ENCODE measurements around the gene LPO. TPM values are rescaled to one million over a fixed set of nuclear protein-coding genes. Genes with fewer than 3 reads are reported as not detected.

Gene LPO
- total RNA-seq, 2 donors from 2014 or later, result not detected

DNA sequence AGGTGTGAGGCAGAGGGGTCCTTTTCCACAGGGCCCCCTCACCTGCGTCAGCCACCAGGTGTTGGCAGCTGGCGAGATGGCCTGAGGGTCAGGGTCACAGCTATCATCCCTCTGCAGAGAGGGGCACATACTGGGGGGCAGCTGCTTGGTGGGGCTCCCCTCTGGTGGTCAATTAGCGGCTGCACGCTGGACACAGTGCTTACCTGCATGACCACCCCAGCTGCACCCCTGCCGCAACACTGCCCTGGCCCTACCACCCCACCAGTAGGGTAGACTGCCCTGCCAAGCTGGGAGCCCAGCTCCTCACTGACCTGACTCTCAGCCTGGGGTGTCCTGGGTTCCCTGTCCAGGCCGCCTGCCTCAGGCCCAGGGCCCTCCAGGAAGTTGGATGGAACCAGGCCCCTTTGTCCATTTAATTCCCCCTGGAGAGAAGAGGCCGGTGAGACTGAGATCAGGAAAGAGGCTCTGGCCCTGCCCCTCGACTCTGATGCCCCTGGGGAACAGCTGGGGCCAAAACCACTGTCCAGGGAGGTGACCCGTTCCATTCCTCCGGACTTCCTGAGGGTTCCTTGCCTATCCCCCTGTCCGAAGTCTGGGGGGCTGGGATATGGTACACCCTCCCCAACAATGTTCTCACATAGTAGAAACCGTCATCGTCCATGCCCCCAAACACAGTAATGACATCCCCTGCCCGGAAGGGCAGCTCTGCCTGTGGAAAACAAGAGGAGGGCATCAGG is 66.5 kb downstream of the LPO start:
- no peaks in the 10 kb centered on the region for H3K4me1 ChIP-seq
- intact Hi-C loops (cut with DNase I), result no loop called here
- no peak overlapping the region for H3K4me3 ChIP-seq
- no peaks in the 10 kb centered on the region for H3K9me3 ChIP-seq
- no peaks in the 10 kb centered on the region for H3K27me3 ChIP-seq
- H3K36me3 ChIP-seq, result no peaks in the 10 kb centered on the region
- TF ChIP-seq, protein P1, sequence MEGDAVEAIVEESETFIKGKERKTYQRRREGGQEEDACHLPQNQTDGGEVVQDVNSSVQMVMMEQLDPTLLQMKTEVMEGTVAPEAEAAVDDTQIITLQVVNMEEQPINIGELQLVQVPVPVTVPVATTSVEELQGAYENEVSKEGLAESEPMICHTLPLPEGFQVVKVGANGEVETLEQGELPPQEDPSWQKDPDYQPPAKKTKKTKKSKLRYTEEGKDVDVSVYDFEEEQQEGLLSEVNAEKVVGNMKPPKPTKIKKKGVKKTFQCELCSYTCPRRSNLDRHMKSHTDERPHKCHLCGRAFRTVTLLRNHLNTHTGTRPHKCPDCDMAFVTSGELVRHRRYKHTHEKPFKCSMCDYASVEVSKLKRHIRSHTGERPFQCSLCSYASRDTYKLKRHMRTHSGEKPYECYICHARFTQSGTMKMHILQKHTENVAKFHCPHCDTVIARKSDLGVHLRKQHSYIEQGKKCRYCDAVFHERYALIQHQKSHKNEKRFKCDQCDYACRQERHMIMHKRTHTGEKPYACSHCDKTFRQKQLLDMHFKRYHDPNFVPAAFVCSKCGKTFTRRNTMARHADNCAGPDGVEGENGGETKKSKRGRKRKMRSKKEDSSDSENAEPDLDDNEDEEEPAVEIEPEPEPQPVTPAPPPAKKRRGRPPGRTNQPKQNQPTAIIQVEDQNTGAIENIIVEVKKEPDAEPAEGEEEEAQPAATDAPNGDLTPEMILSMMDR (IDR thresholded peaks at IDR 0.05), result no peak
- no peak overlapping the region for H3K9ac ChIP-seq (ENCODE audit: low read depth in 2 of 2, low read length in 2 of 2)
- peak; percentile 15 for DNase-seq
- no peak overlapping the region for H3K27ac ChIP-seq

DNA sequence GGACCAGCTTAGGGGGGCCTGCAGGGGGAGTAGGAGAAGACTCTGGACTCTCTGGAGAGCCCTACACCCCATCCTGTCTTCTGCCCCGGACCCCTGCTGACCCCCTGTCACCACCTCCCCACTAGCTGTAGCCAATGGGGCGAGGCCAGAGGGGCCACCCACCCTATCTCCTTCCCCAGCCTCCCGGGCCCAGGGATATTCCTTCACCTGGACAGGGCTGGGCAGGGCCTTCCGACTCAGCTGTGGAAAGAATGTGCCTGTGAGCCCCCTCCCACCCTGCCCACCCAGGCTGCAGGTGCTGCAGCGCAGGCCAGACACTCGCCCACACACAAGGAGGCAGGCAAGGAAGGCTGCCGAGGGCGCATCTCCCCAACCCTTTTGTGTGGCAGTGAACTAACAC is 67.2 kb downstream of the LPO start:
- intact Hi-C loops (cut with DNase I), result no loop called here
- DNase-seq, result no peak

DNA sequence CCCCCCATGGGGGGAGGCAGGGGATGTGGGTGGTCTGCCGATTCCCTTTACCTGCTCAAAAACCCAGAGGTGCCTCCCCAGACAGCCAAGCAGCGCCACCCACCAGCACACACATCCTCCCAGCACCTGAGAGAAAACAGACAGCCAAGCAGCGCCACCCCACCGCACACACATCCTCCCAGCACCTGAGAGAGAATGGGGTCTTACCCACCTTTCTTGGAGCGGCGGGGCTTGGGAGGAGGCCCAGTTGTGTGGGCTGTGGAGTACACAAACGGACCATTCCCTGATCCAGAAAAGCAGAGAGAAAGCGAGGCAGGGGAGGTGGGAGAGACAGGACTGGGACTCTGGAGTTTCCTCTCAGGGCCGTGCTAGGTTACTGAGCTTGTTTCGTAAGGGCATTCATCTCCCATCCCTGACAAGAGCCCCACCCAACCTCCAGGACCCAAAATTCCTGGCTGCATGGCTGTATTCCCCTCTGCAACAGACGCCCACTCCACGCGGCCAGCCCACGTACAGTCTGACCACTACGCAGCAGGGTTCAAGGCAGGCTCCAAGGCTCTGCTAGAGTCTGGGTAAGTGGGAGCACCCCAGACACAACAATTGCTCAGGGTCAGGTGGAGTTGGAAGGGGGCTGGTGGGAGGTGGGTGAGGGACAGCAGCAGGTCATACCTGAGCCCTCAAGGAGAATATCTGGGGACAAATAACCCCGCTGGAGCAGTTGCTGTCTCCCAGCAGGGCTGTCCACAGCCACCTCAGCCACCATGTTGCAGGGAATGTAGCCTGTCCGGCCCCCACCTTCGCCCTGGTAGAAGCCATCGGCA is 68.0 kb downstream of the LPO start:
- Histone ChIP-seq H3K27me3 (no peaks in the 10 kb centered on the region), H3K27ac (no peak overlapping the region), H3K4me3 (no peak overlapping the region), H3K4me1 (no peaks in the 10 kb centered on the region), H3K9ac (ENCODE audit: low read depth in 2 of 2, low read length in 2 of 2) (no peak overlapping the region), H3K36me3 (no peaks in the 10 kb centered on the region), H3K9me3 (no peaks in the 10 kb centered on the region)
- DNase-seq, result no peak
- TF ChIP-seq, protein P1 (IDR thresholded peaks at IDR 0.05), result no peak
- intact Hi-C loops (cut with DNase I), result no loop called here

More for the DNA sequence above, 67.2 kb downstream of the LPO start:
- Histone ChIP-seq H3K36me3 (no peaks in the 10 kb centered on the region), H3K4me1 (no peaks in the 10 kb centered on the region), H3K9ac (ENCODE audit: low read depth in 2 of 2, low read length in 2 of 2) (peak overlapping the region in 1 of 2 donors; percentile 24), H3K27me3 (no peaks in the 10 kb centered on the region), H3K27ac (no peak overlapping the region), H3K4me3 (no peak overlapping the region), H3K9me3 (no peaks in the 10 kb centered on the region)
- TF ChIP-seq, protein P1 (IDR thresholded peaks at IDR 0.05), result no peak

DNA sequence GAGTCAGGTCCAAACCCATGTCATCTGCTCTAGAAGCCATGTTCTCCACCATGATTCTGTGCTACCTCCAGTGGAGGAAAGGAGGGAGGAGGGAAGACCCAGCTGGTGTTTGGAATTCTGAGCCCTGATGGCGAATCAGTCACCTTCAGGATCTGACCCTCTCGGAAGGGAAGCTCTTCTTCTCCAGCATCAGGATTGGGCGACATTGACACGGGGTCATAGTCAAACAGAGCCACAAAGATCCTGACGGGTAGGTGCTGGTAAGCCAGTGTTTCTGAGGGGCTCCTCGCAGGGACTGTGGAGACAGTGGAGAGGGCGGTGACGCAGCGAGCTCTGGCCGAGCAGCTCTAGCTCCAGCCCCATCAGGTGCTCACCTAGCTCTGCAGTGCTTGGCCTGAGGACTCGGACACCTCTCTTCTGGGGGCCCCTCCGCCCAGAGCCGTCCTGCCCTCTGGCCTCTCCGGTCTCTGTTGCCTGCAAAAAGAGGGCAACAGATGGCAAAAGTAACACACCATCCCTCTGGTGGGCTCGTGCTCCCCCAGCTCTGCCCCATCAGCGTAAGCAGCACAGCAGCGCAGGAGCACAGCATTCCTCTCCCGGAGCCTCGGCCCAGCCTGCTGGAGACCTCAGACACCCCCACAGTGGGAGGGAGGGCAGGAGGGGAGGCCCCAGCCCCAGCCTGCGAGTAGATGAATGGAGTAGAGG is 69.2 kb downstream of the LPO start:
- Histone ChIP-seq H3K36me3 (no peaks in the 10 kb centered on the region), H3K27ac (no peak overlapping the region), H3K4me1 (no peaks in the 10 kb centered on the region), H3K9ac (ENCODE audit: low read depth in 2 of 2, low read length in 2 of 2) (no peak overlapping the region), H3K27me3 (no peaks in the 10 kb centered on the region), H3K9me3 (no peaks in the 10 kb centered on the region), H3K4me3 (no peak overlapping the region)
- TF ChIP-seq, protein P1 (IDR thresholded peaks at IDR 0.05), result no peak
- DNase-seq, result no peak
- intact Hi-C loops (cut with DNase I), result no loop called here

GRCh38 chr17:58308173-58308984 is 70.0 kb downstream of the LPO start:
- H3K9ac ChIP-seq (ENCODE audit: low read depth in 2 of 2, low read length in 2 of 2), result no peak overlapping the region
- no peaks in the 10 kb centered on the region for H3K9me3 ChIP-seq
- no peak overlapping the region for H3K4me3 ChIP-seq
- H3K27ac ChIP-seq, result no peak overlapping the region
- no peaks in the 10 kb centered on the region for H3K36me3 ChIP-seq
- no peaks in the 10 kb centered on the region for H3K27me3 ChIP-seq
- DNase-seq, result no peak
- intact Hi-C loops (cut with DNase I), result no loop called here
- TF ChIP-seq, protein P1 (IDR thresholded peaks at IDR 0.05), result no peak
- no peaks in the 10 kb centered on the region for H3K4me1 ChIP-seq

All from colonic mucosa (tissue), 4 donors.